Measurements from ENCODE around the gene CELF4.

Gene CELF4

DNA sequence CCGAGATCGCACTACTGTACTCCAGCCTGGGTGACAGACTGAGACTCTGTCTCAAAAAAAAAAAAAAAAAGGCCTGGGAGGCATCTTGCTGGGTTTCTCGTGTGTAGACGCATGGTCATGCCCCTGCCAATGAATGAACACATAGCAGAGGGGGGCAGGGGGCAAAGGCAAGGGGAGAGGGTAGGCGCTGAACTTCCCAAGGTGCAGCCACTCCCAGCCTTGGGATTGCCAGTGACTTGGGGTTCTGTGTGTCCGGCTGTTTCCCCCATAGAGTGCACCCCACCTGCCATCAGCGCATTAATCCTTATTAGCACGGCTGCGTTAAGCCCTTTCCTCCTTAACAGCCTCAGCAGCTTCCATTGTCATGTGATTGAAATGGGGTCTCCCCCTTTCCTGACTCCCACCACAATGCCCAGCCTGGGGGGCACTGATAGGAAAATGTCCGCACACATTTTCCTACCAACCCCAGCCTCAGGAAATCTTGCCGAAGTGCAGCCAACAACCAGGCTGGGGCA, 225.8 kb downstream of the CELF4 start:
- DNase-seq, result no peak

DNA sequence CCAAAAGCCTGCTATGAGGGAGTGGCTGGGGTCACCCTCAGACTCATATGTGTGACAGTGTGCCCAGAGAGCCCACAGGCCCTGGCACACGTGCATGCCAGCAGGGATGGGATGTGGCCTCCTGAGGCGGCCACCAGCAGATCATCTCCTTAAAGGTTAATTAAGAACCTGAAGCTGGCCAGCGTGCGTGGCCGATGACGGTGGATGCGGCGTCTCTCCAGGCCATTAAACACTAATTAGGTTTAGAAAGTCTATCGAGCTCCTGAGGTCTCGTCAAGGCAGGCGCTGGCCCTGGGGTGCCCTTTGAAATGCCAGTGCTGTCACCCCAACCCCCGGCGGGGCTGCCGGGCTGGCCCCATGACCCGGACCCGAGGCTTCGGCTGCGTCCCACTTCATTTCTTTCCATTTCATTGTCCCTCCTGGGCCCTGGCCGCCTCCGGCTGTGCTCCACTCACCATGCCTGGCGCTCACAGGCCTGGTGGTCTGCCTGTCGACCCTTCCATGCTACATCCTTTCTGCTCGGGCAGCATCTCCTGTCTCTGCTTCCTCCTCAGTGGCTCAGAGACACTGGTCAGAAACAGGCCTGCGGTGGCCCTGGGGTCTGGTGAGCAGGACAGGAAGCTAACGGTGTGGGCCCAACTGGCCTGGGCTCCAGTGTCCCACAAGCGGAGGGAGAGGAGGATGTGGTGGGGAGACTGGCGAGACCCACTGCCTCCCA, 228.9 kb downstream of the CELF4 start:
- no peak for DNase-seq

DNA sequence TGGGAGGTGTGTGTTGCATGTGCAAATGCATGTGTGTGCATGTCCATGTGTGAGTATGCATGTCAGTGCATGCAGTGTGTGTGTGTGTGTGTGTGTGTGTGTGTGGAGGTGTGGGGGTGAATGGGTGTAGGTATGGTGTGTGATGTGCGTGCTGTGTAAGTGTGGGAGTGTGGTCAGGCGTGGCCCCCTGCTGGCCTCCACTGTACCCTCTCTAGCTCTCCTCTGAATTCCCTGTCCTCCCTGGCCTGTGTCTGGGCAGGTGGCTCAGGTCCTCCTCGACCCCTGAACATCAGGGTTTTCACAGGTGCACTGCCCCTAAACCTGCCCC, 230.2 kb downstream of the CELF4 start:
- no peak for DNase-seq

GRCh38 chr18:37334631-37335408, 230.8 kb downstream of the CELF4 start:
- no peak for DNase-seq

GRCh38 chr18:37332628-37333420, 232.8 kb downstream of the CELF4 start:
- no peak for DNase-seq

- DNase-seq, result no peak
Observed at GRCh38 chr18:37332219-37332618, 233.4 kb downstream of the CELF4 start.

- no peak for DNase-seq
Observed at GRCh38 chr18:37330173-37330572, 235.4 kb downstream of the CELF4 start.

DNA sequence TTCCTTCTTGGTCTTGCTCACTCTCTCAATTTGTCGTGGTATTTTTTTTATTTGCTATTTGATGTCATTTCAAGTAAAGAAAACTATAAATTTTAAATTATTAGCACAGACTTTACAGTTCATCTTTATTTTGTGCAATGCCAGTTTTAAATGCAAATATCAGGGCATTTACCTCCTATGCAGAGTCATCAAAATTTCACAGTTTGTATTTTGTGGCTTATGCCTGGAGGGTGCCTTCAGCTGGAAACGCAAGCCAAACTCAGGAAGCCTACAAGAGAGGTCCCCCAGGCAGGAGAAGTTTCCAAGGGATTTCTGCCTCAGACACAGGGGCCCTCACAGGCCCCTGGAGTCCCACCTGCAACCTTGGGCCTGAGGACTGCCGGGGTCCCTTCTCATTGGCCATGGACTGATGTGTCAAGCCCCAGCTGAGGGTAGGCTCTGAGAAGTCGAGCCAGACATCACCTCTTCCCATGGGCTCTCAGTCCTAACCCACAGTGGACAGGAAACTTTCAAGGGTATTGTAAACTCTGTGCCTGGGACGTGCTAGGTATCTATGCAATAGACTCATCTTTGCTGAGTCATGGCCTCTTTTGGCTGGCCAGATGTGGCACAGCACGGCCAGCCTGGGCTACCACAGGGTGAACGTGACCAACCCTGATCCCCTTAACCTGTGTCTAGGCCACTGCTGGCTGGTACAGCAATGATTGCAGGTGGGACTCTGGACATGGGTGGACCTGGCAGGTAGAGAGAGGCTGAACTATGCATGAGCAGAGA, 236.5 kb downstream of the CELF4 start:
- no peak for DNase-seq

DNA sequence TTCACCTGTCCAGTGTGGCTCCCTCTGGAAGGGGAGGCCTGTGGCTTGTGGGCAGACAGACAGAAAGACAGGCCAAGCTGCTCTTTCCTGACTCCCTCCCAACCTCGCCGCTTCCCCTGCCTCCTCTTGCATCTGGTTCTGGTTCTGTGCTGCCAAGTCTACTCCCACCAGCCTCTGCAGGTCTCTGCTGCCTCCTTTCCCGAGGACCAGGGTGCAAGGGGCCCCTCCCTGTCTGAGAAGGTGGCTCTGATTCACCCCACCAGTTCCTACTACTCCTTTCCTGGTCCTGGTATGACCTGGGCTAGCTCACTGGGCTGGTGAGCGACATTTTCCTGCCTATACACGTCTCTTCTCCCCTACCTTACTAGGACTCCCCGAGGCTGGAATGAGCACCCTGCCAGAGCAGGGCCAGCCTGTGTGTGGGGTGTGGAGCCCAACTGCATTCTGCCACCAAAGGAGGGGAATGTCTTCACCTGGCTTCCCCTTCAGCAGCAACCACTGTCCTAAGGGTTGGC, 238.5 kb downstream of the CELF4 start:
- DNase-seq, result no peak

GRCh38 chr18:37322492-37323035, 243.0 kb downstream of the CELF4 start:
- no peak for DNase-seq

DNA sequence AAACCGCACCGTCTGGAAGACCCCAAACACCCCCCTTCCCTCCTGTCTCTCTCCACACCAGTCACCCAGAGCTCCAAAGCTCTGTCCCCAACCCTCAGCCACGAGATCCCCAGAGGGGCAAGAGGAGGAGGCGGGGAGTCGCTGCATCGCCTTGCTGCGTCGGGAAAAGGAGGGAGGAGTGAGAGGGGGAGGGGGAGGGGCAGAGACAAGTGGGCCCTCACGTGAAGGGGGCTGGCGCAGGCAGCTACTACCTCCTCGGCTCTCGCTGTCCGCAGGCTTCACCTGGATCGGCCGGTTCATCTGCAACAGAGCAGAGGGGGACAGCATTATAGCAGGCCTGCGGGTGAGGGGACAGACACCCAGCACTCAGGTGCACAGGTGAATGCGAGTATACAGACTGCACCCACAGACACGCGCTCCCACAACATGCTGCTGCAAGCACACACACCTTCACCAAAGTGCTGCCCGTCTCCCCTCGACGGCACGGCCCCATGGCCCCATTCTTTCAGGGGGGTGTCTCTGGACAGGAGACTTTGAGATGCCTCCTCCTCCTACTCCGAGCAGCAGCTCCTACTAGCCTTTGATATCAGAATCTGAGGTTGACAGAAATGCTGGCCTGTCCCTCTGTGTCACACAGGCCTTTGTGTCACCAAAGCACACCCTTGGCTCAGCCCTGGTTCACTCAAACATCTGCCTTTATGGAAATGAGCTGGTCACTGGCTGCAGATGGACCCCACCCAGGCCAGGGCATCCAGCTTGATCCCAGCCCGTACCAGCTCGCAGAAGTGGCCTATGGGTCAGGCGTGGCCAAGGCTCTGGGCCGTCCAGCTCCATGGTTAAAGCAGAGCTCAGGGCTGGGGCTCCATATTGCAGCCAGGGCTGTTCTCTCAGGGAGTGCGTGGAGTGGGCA, 243.8 kb downstream of the CELF4 start:
- no peak for DNase-seq

GRCh38 chr18:37320317-37320716, 245.3 kb downstream of the CELF4 start:
- DNase-seq, result no peak

DNA sequence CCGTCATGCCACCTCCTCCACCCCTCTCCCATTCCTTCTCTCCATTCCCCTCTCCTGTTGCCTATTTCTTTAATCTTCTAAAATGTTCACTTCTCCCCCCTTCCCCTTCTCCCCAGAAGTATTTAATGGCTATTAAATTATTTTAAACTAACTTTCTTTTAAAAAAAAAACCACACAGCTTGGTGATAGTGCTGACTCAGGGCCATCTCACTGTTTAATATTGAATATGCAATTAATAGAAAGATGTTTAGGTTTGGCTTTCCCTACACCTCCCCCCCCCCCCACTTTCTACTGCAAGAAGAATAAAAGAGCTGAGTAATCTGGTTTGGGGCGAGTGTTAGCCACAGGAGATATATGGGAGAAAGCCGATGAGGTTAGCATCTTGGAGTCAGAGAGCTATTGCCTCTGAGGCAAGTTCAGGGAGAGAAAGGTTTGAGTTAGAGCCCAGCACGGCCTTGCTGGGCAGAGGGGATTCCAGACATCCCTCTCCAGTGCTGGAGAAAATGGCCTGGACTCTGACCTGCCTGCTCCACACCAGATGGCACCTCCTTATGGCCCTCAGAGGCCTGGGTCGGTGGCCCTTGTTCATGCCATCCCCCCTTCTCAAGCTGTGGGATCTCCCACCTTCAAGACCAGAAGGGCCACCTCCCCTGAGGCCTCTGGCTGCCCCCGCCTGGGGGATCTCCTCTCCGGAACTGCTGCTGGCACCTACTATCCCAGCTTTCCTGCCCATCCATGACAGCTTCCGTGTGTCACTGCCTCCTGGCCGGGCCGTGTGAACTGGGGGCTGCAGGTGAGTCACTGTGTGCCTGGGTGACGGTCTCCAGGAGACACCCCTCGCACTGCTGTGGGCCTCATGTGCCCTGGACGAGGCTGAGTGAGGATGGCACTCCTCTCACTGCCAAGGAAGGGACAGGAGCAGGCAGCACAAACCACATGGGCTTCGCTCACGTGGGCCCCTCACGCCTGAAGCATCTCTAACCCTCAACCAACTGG, 246.9 kb downstream of the CELF4 start:
- no peak for DNase-seq

DNA sequence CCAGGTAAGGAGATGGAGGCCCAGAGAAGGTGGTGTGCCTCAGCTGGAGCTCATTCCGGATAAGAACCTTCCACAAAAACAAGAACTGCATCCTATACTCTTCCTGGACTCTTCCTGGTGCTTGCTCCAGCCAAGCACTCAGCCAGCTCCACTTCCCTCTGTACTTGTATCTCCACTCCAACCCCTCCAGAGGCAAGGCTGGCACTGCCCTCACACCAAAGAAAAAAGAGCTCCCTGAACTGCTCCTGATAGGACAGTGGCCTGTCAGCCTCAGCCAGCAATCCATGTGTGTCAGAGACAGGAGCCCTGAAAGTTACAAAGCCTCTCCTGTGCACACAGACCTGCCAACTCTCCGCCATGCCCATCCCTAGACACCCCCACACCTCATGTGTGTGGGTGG, 248.1 kb downstream of the CELF4 start:
- no peak for DNase-seq

DNA sequence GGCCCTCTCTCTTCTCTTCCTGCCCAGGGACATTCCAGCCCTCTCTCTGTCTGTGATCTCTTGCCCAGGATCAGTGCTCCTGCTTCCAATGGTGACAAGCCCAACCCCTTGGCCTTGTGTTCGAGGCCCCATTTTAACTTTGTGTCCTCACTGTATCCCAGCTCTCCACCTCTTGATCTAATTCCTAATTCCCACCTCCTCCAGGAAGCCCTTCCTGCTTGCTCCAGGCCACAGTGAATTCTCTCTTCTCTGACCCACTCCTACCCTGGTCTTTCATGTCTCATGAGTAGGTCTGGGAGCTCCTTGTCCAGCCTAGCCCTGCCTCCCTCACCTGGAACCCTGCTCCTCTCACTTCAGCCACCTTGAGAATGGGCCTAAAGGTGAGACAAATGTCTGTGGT, 249.1 kb downstream of the CELF4 start:
- DNase-seq, result no peak

- DNase-seq, result no peak
Observed at GRCh38 chr18:37315935-37316334, 249.7 kb downstream of the CELF4 start.

DNA sequence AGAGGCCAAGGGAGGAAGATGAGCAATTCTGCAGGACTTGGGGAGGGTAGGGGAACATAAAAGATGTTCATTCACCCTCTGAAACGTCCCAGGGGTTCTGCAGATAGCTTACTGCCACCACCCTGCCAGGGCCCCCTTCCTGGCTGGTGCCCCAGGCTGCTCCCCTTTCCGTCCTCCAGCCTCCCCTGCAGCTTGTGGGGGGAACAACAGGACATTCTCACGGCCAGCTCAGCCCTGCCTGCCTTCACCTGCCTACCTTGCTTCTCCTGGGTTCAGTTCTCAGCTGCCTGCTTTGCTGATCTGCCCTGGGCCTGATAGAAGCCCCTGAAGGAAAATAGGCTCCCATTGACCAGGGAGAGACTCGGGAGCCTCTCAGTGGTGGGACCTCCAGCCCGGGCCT, 251.1 kb downstream of the CELF4 start:
- no peak for DNase-seq

GRCh38 chr18:37313624-37314023, 252.0 kb downstream of the CELF4 start:
- no peak for DNase-seq

GRCh38 chr18:37309861-37310260, 255.7 kb downstream of the CELF4 start:
- DNase-seq, result no peak

DNA sequence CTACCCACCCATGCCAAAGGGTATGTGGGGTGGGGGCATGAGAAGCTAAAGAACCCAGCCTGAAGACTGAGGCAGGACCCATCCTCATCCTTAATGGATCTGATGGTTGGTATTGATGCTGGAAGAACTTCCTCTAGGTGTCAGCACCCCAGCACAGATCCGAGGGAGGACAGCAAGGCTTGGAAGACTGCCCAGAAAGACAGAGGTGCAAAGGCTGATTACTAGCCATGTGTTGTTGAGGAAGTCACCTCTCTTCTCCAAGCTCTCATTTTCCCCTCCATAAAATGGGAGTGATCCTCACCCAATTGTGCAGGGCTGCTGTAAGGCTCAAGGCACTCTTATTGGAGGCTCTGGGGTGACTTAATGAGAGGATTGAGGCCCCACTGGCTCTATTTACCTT, 256.5 kb downstream of the CELF4 start:
- no peak for DNase-seq
